ENCODE measurements around the gene MTMR11. TPM values are rescaled to one million over a fixed set of nuclear protein-coding genes. Genes with fewer than 3 reads are reported as not detected.

MTMR11 gene, protein sequence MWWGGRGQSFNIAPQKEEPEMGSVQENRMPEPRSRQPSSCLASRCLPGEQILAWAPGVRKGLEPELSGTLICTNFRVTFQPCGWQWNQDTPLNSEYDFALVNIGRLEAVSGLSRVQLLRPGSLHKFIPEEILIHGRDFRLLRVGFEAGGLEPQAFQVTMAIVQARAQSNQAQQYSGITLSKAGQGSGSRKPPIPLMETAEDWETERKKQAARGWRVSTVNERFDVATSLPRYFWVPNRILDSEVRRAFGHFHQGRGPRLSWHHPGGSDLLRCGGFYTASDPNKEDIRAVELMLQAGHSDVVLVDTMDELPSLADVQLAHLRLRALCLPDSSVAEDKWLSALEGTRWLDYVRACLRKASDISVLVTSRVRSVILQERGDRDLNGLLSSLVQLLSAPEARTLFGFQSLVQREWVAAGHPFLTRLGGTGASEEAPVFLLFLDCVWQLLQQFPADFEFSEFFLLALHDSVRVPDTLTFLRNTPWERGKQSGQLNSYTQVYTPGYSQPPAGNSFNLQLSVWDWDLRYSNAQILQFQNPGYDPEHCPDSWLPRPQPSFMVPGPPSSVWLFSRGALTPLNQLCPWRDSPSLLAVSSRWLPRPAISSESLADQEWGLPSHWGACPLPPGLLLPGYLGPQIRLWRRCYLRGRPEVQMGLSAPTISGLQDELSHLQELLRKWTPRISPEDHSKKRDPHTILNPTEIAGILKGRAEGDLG
- 9.6 and 20.4 TPM in 2 replicates for total RNA-seq

DNA sequence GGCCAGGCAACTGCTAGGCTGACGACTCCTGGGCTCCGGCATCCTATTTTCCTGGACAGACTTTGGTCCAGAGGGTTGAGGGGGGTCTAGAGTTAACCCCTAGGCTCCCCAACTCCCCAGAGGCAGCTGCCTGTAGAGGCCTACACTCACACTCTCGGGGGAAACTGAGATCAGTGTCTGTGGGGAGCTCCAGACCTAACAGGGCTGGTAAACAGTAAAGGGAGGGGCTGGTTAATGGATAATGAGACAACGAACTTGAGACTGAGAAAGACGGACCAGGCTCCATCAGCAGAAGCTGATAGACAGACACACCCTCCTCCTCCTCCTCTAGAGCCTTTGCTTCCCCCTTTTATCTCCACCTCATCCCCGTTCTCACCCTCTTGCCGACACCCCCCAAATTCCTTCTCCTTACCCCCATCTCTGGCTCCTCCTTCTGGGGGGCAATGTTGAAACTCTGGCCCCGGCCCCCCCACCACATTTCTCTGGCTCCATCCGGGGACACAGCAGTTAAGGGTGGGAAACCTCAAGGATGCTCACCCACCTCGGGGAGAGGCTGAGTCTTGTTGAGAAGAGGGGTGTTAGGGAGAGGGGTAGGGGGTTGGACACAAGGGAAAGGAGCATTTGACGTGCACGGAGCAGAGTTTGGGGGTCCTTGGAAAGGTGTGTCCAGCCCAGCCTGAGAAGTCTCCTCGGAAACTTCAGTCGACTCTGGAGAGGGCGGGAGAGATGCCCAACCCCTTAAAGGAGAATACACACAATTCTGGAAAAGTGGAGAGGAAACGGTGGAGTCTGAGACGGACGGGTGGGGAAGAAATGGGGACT lies at the start of gene MTMR11:
Gene MTMR11, minus strand, starts transcription at position 710 of the 822 bp plus-strand sequence. Its CDS starts 232 bp downstream, at position 478.

DNA sequence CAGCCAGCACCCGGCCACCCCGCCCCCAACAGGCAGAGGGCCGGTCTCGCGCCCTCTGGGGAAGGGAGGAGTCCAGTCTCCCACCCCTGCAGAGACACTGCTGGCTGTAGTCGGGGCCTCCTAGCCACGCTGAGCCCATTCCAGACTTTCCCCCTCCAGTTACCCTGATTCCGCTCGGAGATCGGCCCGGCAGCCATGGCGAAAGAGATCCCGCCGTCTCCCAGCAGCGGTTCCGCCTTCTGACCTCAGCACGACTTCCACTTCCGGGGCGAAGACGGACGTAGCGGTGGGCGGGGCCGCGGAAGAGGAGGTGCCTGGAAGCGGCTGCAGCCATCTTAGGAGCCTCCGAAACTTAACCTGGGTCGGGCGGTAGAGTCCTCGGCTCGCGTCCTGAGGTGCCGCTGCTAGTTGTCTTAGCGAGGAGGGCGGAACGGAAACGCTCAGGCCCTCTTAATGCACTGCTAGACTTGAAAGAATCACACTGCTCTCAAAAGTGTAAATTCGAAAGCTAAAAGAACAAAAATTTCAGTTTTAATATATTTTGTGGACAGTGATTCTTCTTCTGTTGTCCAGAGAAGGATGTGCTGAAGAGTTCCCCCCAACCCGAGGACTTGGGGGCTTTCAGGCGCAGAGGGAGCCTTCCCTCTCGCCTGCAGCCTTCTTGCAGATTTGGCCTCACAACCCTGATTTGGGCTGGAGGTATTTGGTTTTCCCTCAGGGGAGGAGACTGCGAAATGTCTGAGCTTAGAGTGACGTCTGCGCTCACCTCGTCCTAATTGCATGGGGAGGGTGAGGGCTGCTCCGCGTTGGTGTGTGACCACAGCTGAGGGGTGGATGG lies 8.9 kb downstream of the MTMR11 start, which contains the start of gene SF3B4:
Gene SF3B4, minus strand, starts transcription at position 241 of the 838 bp plus-strand sequence. Its CDS starts 44 bp downstream, at position 197.

DNA sequence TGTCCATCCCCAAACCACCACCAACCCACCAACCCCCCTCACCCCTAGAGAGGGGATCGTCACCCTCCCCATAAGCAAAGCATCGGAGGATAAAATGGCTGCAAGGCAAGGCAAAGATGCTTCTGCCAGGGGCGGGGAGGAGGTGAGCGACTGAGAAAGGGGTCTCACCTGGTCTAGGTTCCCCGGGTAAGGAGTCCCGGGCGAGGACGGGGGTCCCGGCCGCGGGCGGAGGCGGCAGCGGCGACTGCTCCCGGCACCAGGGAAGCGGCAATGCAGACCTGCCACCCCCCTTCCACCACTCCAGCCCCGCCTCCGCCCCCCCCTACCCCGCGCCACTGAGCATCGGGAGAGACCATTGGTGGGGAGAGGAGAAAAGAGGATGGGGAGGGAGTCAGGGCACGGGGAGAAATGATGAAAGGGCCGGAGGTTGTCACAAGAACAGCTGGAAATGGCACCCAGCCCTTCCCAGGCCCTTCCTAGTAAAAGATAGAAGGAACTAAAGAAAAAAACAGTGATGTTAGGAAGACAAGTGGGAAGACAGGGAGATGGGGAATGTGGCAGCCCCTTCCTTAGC lies 19.0 kb downstream of the MTMR11 start, which contains the start of gene SV2A:
Gene SV2A, minus strand, starts transcription at position 274 of the 574 bp plus-strand sequence. CDS start 4,004 bp downstream, outside the sequence.

DNA sequence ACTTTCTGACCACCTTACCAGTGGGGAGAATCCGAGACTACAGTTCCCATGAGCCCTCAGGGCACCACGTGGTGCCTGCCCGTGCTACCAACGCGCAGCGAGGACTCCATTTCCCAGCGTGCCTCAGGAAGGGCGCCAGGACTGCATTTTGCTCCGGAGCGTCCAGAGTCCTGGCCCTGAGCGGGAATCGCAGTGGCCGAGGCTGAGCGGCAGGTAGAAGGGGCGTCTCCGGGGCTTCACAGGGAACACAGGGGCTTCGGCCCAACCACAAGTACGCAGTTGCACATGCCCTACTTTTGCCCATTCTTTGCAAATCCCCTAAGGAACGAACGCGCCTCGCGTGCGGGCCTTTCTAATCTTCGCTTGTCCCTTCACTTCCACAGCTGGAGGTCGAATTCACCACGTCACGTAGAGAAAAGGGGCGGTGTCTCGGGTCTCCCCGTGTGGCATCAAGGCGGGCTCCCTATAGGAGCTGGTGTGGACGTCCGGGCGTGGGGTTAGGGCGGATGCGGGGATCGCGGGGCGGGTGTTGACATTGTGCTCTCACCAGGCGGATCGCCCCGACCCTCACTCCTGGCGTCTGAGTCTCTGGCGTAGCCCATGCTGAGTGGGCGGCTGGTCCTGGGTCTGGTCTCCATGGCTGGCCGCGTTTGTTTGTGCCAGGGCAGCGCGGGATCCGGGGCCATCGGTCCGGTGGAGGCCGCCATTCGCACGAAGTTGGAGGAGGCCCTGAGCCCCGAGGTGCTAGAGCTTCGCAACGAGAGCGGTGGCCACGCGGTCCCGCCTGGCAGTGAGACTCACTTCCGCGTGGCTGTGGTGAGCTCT lies 37.0 kb downstream of the MTMR11 start, which contains the start of gene BOLA1:
Gene BOLA1, plus strand, starts transcription at position 109 of the 825 bp plus-strand sequence. Its CDS starts 492 bp downstream, at position 601.

Other genes starting within 250 kb of the MTMR11 start
- not detected in 2 replicates for gene FCGR1A, start 154.2 kb downstream of the MTMR11 start, total RNA-seq
- gene BOLA1, start 37.3 kb downstream of the MTMR11 start, total RNA-seq: 26.9 and 28.8 TPM in 2 replicates
- gene SV2A, start 19.0 kb downstream of the MTMR11 start, total RNA-seq: 8.6 and 11.2 TPM in 2 replicates
- 22.4 and 23.5 TPM in 2 replicates for gene SF3B4, start 9.1 kb downstream of the MTMR11 start, total RNA-seq
- 5.9 and 11.2 TPM in 2 replicates for gene OTUD7B, start 73.8 kb upstream of the MTMR11 start, total RNA-seq
- 18.5 and 19.9 TPM in 2 replicates for gene VPS45, start 130.9 kb upstream of the MTMR11 start, total RNA-seq
- gene PLEKHO1, start 213.0 kb upstream of the MTMR11 start, total RNA-seq: 73.7 and 75.3 TPM in 2 replicates

All from mesangial cell (primary cell).